SK-N-SH (cell line): ENCODE data around the gene ABHD16A. TPM values are rescaled to one million over a fixed set of nuclear protein-coding genes. Genes with fewer than 3 reads are reported as not detected.

Experiments
- CTCF ChIA-PET: fragments of 300-600, 350-600 bp; formaldehyde crosslinking; extraction: SDS; loops from one replicate; lab custom pipeline; 2021; lab: Yijun Ruan, JAX
- POLR2A ChIA-PET: fragments of 350-600 bp; sonication (Branson Sonifier 250); formaldehyde crosslinking; extraction: SDS; loops from one replicate; lab custom pipeline; 2020; ENCODE audit warnings: antibody characterized with exemption, inconsistent platforms; lab: Yijun Ruan, JAX
- DNase-seq: peaks from one replicate; pipeline ENCODE4 v3.0.0; 2012
- H2AFZ ChIP-seq: fragments of 200-600 bp; sonication (generic); 2 replicates; pipeline ENCODE4 v1.8.1; 2016; ENCODE audit warnings: antibody characterized with exemption, mild to moderate bottlenecking, low read depth
- H3F3A ChIP-seq: fragments of 200-600 bp; sonication (generic); replicated peaks from 2 replicates; pipeline ENCODE3; 2016; ENCODE audit warnings: antibody characterized with exemption, mild to moderate bottlenecking; ENCODE audit not compliant: insufficient read depth
- H3K27ac ChIP-seq, 2 experiments: fragments of 200-500 bp in 1 of 2; fragments of 200-600 bp in 1 of 2; sonication (Bioruptor generic) in 1 of 2; sonication (generic), shearing (Covaris generic) in 1 of 2; 2 replicates each; pipeline versions ENCODE4 v1.5.1 to v1.6.1; 2014 to 2016; ENCODE audit warnings: low read depth in 2 of 2, inconsistent platforms in 1 of 2, low read length in 1 of 2, mild to moderate bottlenecking in 1 of 2, mixed read lengths in 1 of 2
- H3K27me3 ChIP-seq: fragments of 200-600 bp; sonication (generic), shearing (Covaris generic); 2 replicates; pipeline ENCODE4 v1.6.1; 2016; ENCODE audit warnings: mixed run types; ENCODE audit not compliant: insufficient read depth
- H3K36me3 ChIP-seq, 2 experiments: fragments of 200-500 bp in 1 of 2; fragments of 200-600 bp in 1 of 2; sonication (Bioruptor generic) in 1 of 2; sonication (generic) in 1 of 2; replicated peaks in 1 of 2; 2 replicates each; pipeline versions ENCODE3 to v1.5.1; 2014 to 2016; ENCODE audit warnings: low read length in 1 of 2, mild to moderate bottlenecking in 1 of 2; ENCODE audit not compliant: insufficient read depth in 2 of 2, control insufficient read depth in 1 of 2
- H3K4me1 ChIP-seq, 2 experiments: fragments of 200-500 bp in 1 of 2; fragments of 200-600 bp in 1 of 2; sonication (Bioruptor generic) in 1 of 2; sonication (generic), shearing (Covaris generic) in 1 of 2; 2 replicates each; pipeline versions ENCODE4 v1.5.1 to v1.6.1; 2014 to 2016; ENCODE audit warnings: low read depth in 1 of 2, low read length in 1 of 2, mixed run types in 1 of 2; ENCODE audit not compliant: insufficient read depth in 2 of 2, control insufficient read depth in 1 of 2
- H3K4me2 ChIP-seq: fragments of 200-600 bp; sonication (generic), shearing (Covaris generic); 2 replicates; pipeline ENCODE4 v1.6.1; 2017; ENCODE audit warnings: mixed run types
- H3K4me3 ChIP-seq, 2 experiments: fragments of 200-500 bp in 1 of 2; fragments of 200-600 bp in 1 of 2; sonication (Bioruptor generic) in 1 of 2; sonication (generic), shearing (Covaris generic) in 1 of 2; 2 replicates each; pipeline versions ENCODE4 v1.5.1 to v1.8.1; 2014 to 2016; ENCODE audit warnings: low read depth in 2 of 2, inconsistent platforms in 1 of 2, low read length in 1 of 2, mild to moderate bottlenecking in 1 of 2, mixed read lengths in 1 of 2, moderate library complexity in 1 of 2
- H3K79me2 ChIP-seq: fragments of 200-600 bp; sonication (generic); 2 replicates; pipeline ENCODE4 v1.8.1; 2017; ENCODE audit warnings: mild to moderate bottlenecking; ENCODE audit not compliant: insufficient read depth
- H3K9ac ChIP-seq: fragments of 200-600 bp; sonication (generic); 2 replicates; pipeline ENCODE4 v1.6.1; 2017; ENCODE audit warnings: mixed run types
- H3K9me2 ChIP-seq: fragments of 200-600 bp; sonication (generic); 2 replicates; pipeline ENCODE4 v1.6.1; 2017; ENCODE audit warnings: mixed run types
- H3K9me3 ChIP-seq: fragments of 200-600 bp; sonication (generic); 2 replicates; pipeline ENCODE4 v1.6.1; 2017; ENCODE audit warnings: mixed run types, mild to moderate bottlenecking, moderate library complexity
- H4K20me1 ChIP-seq: fragments of 200-600 bp; sonication (generic); 2 replicates; pipeline ENCODE4 v1.6.1; 2017; ENCODE audit warnings: mild to moderate bottlenecking, mixed run types; ENCODE audit not compliant: insufficient read depth
- FOXJ3 ChIP-seq: sonication (generic); formaldehyde crosslinking; IDR thresholded peaks from 2 replicates; pipeline ENCODE4 v1.5.1; 2020; ENCODE audit warnings: mild to moderate bottlenecking, missing genetic modification reagents
- FOXM1 ChIP-seq: IDR thresholded peaks from 2 replicates; pipeline ENCODE4 v1.4.0; 2012; ENCODE audit warnings: low read depth, mild to moderate bottlenecking
- JUND ChIP-seq: IDR thresholded peaks from 2 replicates; pipeline ENCODE4 v1.4.0; 2012
- MAX ChIP-seq: IDR thresholded peaks from 2 replicates; pipeline ENCODE4 v1.4.0; 2012; ENCODE audit warnings: low read depth
- RXRA ChIP-seq: IDR thresholded peaks from 2 replicates; pipeline ENCODE4 v1.4.0; 2012; ENCODE audit warnings: low read depth, mild to moderate bottlenecking, borderline replicate concordance
- SIN3A ChIP-seq: IDR thresholded peaks from 2 replicates; pipeline ENCODE4 v1.6.1; 2012; ENCODE audit warnings: low read depth, mild to moderate bottlenecking, low read length, moderate library complexity, borderline replicate concordance
- SMC3 ChIP-seq: IDR thresholded peaks from 2 replicates; pipeline ENCODE4 v1.6.1; 2012; ENCODE audit warnings: low read depth, low read length, improper control_type of control experiment
- TAF1 ChIP-seq: IDR thresholded peaks from 2 replicates; pipeline ENCODE4 v1.6.1; 2012; ENCODE audit warnings: low read depth, mild to moderate bottlenecking, low read length, moderate library complexity, borderline replicate concordance
- YY1 ChIP-seq: IDR thresholded peaks from 2 replicates; pipeline ENCODE4 v1.4.0; 2012; ENCODE audit warnings: low read depth, mild to moderate bottlenecking
- WGBS: methylation state at CpG from one replicate; pipeline ENCODE4 v1.1.6; 2017; ENCODE audit warnings: low lambda C conversion rate; 5-methylcytosine and 5-hydroxymethylcytosine counted together
- polyA plus RNA-seq, 3 experiments: library from polyadenylated mRNA; depleted of rRNA; stranded (reverse); fragments of >200 nt; gene quantifications; 2 replicates each; pipeline ENCODE4 v1.2.3, GENCODE V29; 2012
- TF ChIP-seq, protein P1 (sequence below): fragments of 150-350 bp; IDR thresholded peaks from 2 replicates; pipeline ENCODE4 v1.6.1; 2016; ENCODE audit warnings: mild to moderate bottlenecking, low read depth, low read length
- TF ChIP-seq, protein P2 (sequence below): IDR thresholded peaks from 2 replicates; pipeline ENCODE4 v1.6.1; 2012; ENCODE audit warnings: mild to moderate bottlenecking, low read depth, low read length, moderate library complexity

ABHD16A gene
- polyA plus RNA-seq, 1 of the 3 experiments (the other 2 are of a cell fraction): 49.3 TPM

- H4K20me1 ChIP-seq: peaks cover 8% of the 10 kb centered on the region; the same call in 1 of the 2 replicates
- 62% methylated on average over 4 of the region's 9 CpGs for WGBS
- peaks cover 81% of the 10 kb centered on the region for H3K79me2 ChIP-seq
- peaks cover 25 to 34% of the 10 kb centered on the region in 2 experiments; a peak in 3 of 4 replicates for H3K4me1 ChIP-seq
- DNase-seq: no peak
- TF ChIP-seq RXRA: no peak
- TF ChIP-seq, protein P1, sequence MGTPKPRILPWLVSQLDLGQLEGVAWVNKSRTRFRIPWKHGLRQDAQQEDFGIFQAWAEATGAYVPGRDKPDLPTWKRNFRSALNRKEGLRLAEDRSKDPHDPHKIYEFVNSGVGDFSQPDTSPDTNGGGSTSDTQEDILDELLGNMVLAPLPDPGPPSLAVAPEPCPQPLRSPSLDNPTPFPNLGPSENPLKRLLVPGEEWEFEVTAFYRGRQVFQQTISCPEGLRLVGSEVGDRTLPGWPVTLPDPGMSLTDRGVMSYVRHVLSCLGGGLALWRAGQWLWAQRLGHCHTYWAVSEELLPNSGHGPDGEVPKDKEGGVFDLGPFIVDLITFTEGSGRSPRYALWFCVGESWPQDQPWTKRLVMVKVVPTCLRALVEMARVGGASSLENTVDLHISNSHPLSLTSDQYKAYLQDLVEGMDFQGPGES: no peak
- TF ChIP-seq TAF1: no peak
- H3K27me3 ChIP-seq: no peaks in the 10 kb centered on the region
- H2AFZ ChIP-seq: no peak overlapping the region
- peak overlapping the region; percentile 97 for H3K4me2 ChIP-seq
- no peaks in the 10 kb centered on the region for H3K9me3 ChIP-seq
- peak overlapping the region; percentile 86 to 89 for H3K4me3 ChIP-seq
- POLR2A ChIA-PET: interaction anchor here (1.1 to 1.9 kb wide), 2 partner anchors 11 to 25 kb away, joined by 4 to 10 read pairs; partner anchors contain the start of gene BAG6
- CTCF ChIA-PET: interaction anchor here (0.6 to 2.8 kb wide), 9 partner anchors 10 to 167 kb away, joined by 3 to 10 read pairs (median 3); partner anchors contain the start of genes ATP6V1G2 and LY6G5C
- H3K36me3 ChIP-seq: peaks cover 24 to 30% of the 10 kb centered on the region in 2 experiments
- peak overlapping the region; percentile 77; the same call in 1 of the 2 replicates for H3K9ac ChIP-seq
- H3K27ac ChIP-seq: peak overlapping the region; percentile 87 to 92
- H3K9me2 ChIP-seq: no peaks in the 10 kb centered on the region
- peaks cover 27% of the 10 kb centered on the region for H3F3A ChIP-seq
Observed at GRCh38 chr6:31663126-31663960, 39.8 kb downstream of the ABHD16A start.

DNA sequence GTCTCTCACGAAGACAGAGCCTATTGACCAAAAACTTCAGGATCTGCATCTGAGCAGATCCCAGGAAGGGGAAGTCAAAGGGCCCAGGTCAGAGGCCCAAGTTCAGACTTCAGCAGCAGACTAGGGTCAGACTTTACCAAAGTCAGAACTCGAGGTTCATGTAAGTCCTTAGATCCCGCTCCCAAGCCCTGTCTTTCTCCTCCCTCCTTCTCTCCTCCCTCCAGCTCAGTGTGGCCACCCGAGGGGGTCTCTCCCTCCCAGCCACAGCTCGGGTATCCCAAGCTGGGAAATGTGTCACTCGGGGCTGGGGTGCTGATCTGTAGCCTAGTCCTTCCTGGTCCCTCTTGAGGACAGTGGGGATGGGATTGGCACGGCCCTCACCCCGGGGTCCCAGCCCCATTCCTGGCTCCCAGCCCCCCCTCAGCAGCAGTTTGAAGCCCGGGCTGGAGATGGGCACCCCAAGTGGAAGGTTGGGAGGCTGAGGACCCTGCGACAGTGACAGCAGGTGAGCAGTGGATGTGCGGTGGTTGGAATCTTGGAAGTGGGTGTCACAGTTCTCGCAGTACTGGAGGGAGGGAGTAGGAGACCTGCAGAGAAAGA lies 40.9 kb downstream of the ABHD16A start:
- H3K79me2 ChIP-seq: peaks cover 81% of the 10 kb centered on the region
- H3K4me2 ChIP-seq: no peak overlapping the region
- H2AFZ ChIP-seq: no peak overlapping the region
- peaks cover 8% of the 10 kb centered on the region; the same call in 1 of the 2 replicates for H4K20me1 ChIP-seq
- TF ChIP-seq RXRA (no peak), YY1 (no peak), SMC3 (no peak), JUND (no peak), FOXJ3 (CRISPR knock-in tag) (no peak), SIN3A (no peak), MAX (no peak), FOXM1 (no peak)
- TF ChIP-seq, protein P2, sequence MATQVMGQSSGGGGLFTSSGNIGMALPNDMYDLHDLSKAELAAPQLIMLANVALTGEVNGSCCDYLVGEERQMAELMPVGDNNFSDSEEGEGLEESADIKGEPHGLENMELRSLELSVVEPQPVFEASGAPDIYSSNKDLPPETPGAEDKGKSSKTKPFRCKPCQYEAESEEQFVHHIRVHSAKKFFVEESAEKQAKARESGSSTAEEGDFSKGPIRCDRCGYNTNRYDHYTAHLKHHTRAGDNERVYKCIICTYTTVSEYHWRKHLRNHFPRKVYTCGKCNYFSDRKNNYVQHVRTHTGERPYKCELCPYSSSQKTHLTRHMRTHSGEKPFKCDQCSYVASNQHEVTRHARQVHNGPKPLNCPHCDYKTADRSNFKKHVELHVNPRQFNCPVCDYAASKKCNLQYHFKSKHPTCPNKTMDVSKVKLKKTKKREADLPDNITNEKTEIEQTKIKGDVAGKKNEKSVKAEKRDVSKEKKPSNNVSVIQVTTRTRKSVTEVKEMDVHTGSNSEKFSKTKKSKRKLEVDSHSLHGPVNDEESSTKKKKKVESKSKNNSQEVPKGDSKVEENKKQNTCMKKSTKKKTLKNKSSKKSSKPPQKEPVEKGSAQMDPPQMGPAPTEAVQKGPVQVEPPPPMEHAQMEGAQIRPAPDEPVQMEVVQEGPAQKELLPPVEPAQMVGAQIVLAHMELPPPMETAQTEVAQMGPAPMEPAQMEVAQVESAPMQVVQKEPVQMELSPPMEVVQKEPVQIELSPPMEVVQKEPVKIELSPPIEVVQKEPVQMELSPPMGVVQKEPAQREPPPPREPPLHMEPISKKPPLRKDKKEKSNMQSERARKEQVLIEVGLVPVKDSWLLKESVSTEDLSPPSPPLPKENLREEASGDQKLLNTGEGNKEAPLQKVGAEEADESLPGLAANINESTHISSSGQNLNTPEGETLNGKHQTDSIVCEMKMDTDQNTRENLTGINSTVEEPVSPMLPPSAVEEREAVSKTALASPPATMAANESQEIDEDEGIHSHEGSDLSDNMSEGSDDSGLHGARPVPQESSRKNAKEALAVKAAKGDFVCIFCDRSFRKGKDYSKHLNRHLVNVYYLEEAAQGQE: no peak
- POLR2A ChIA-PET: interaction anchor here (2.3 kb wide), 1 partner anchor 10 kb away, joined by 16 read pairs; the partner anchor contains the start of gene BAG6
- no peaks in the 10 kb centered on the region for H3K9me3 ChIP-seq
- no peak overlapping the region for H3K27ac ChIP-seq
- CTCF ChIA-PET: interaction anchor here (0.8 to 2.0 kb wide), 2 partner anchors 10 to 202 kb away, joined by 3 to 9 read pairs; partner anchors contain the start of gene BAG6
- 96% methylated on average over 12 of the region's 12 CpGs for WGBS
- H3K4me3 ChIP-seq: no peak overlapping the region
- H3K9ac ChIP-seq: no peak overlapping the region
- no peaks in the 10 kb centered on the region for H3K9me2 ChIP-seq
- peaks cover 27% of the 10 kb centered on the region for H3F3A ChIP-seq
- no peaks in the 10 kb centered on the region for H3K27me3 ChIP-seq
- DNase-seq: no peak
- peaks cover 16 to 19% of the 10 kb centered on the region in 2 experiments for H3K36me3 ChIP-seq
- H3K4me1 ChIP-seq: peaks cover 27 to 41% of the 10 kb centered on the region in 2 experiments; a peak in 3 of 4 replicates
